HEK293T (cell line): Measurements from ENCODE around the gene SMYD4.

ENCODE experiments used
- BHLHE40 ChIP-seq: fragments of 450-650 bp; IDR thresholded peaks from 2 replicates; pipeline ENCODE4 v1.6.1; 2016; ENCODE audit warnings: mild to moderate bottlenecking, moderate library complexity, borderline replicate concordance
- CTBP1 ChIP-seq: fragments of 450-650 bp; IDR thresholded peaks from 2 replicates; pipeline ENCODE4 v1.6.1; 2016; ENCODE audit warnings: borderline replicate concordance
- ELF4 ChIP-seq: fragments of 450-650 bp; IDR thresholded peaks from 2 replicates; pipeline ENCODE4 v1.6.1; 2017; ENCODE audit warnings: antibody characterized with exemption
- FOXA1 ChIP-seq: fragments of 450-650 bp; IDR thresholded peaks from 2 replicates; pipeline ENCODE4 v1.6.1; 2016; ENCODE audit warnings: mild to moderate bottlenecking
- FOXK2 ChIP-seq: fragments of 450-650 bp; IDR thresholded peaks from 2 replicates; pipeline ENCODE4 v1.6.1; 2016; ENCODE audit warnings: mild to moderate bottlenecking
- FOXM1 ChIP-seq: fragments of 450-650 bp; IDR thresholded peaks from 2 replicates; pipeline ENCODE4 v1.6.1; 2017; ENCODE audit warnings: mild to moderate bottlenecking, borderline replicate concordance
- HDGF ChIP-seq: fragments of 450-650 bp; IDR thresholded peaks from 2 replicates; pipeline ENCODE4 v1.6.1; 2017; ENCODE audit warnings: antibody characterized with exemption, borderline replicate concordance
- L3MBTL2 ChIP-seq: fragments of 450-650 bp; conservative IDR thresholded peaks from 2 replicates; pipeline ENCODE4 v1.6.1; 2016; ENCODE audit warnings: mild to moderate bottlenecking
- NFRKB ChIP-seq: fragments of 450-650 bp; IDR thresholded peaks from 2 replicates; pipeline ENCODE4 v1.6.1; 2016; ENCODE audit warnings: mild to moderate bottlenecking, moderate library complexity
- SP1 ChIP-seq: fragments of 450-650 bp; IDR thresholded peaks from 2 replicates; pipeline ENCODE4 v1.6.1; 2017
- SUZ12 ChIP-seq: fragments of 450-650 bp; IDR thresholded peaks from 2 replicates; pipeline ENCODE4 v1.6.1; 2016; ENCODE audit warnings: mild to moderate bottlenecking
- TARDBP ChIP-seq: fragments of 450-650 bp; IDR thresholded peaks from 2 replicates; pipeline ENCODE4 v1.6.1; 2016

DNA sequence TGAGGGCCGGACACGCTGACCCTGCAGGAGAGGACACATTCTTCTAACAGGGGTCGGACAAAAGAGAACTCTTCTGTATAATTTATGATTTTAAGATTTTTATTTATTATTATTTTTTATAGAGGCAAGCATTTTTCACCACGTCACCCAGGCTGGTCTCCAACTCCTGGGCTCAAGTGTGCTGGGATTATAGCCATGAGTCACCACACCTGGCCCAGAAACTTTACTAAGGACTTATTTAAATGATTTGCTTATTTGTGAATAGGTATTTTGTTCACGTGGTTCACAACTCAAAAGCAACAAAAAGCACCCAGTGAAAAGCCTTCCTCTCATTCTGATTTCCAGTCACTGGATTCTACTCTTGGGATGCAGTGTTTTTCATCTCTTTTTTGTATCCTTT, 70.2 kb downstream of the SMYD4 start:
- TF ChIP-seq L3MBTL2: no peak
- no peak for TF ChIP-seq SUZ12
- TF ChIP-seq HDGF: no peak
- no peak for TF ChIP-seq BHLHE40
- TF ChIP-seq FOXA1: no peak
- TF ChIP-seq SP1: no peak
- TF ChIP-seq FOXK2: no peak
- TF ChIP-seq ELF4: no peak
- no peak for TF ChIP-seq FOXM1
- TF ChIP-seq NFRKB: no peak
- TF ChIP-seq TARDBP: no peak
- no peak for TF ChIP-seq CTBP1
